22Rv1 (cell line): ENCODE measurements around the gene CAPN15.

ENCODE experiments used
- H3K27ac ChIP-seq: fragments of 450-650 bp; 2 replicates; pipeline ENCODE4 v1.5.1; 2017
- ZFX ChIP-seq: fragments of 450-650 bp; IDR thresholded peaks from 2 replicates; pipeline ENCODE4 v1.6.1; 2017; ENCODE audit warnings: antibody characterized with exemption, borderline replicate concordance
- TF ChIP-seq, protein P1 (sequence below): fragments of 450-650 bp; IDR thresholded peaks from 2 replicates; pipeline ENCODE4 v1.5.1; 2017; ENCODE audit warnings: mild to moderate bottlenecking

Gene CAPN15

GRCh38 chr16:590815-591200 lies 63.3 kb downstream of the CAPN15 start:
- TF ChIP-seq, protein P1, sequence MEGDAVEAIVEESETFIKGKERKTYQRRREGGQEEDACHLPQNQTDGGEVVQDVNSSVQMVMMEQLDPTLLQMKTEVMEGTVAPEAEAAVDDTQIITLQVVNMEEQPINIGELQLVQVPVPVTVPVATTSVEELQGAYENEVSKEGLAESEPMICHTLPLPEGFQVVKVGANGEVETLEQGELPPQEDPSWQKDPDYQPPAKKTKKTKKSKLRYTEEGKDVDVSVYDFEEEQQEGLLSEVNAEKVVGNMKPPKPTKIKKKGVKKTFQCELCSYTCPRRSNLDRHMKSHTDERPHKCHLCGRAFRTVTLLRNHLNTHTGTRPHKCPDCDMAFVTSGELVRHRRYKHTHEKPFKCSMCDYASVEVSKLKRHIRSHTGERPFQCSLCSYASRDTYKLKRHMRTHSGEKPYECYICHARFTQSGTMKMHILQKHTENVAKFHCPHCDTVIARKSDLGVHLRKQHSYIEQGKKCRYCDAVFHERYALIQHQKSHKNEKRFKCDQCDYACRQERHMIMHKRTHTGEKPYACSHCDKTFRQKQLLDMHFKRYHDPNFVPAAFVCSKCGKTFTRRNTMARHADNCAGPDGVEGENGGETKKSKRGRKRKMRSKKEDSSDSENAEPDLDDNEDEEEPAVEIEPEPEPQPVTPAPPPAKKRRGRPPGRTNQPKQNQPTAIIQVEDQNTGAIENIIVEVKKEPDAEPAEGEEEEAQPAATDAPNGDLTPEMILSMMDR: no peak
- TF ChIP-seq ZFX: no peak

DNA sequence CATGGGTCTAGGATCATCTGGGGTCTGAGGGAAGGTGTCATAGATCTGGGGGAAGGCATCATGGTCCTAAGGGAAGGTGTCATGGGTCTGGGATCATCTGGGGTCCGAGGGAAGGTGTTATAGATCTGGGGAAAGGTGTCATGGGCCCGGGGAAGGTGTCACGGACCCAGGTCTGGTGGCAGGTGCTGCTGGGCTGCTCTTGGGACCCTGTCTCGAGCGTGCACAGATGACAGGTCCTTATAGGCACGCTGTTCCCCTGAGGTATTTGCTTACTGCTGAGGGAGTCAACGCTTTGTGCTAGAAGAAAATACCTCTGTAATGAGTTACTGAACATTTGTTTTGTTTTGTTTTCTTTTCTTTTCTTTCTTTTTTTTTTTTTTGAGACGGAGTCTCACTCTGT lies 63.7 kb downstream of the CAPN15 start:
- H3K27ac ChIP-seq: peak overlapping the region; percentile 99
- no peak for TF ChIP-seq ZFX
- TF ChIP-seq, protein P1: no peak

More at GRCh38 chr16:590815-591200, 63.3 kb downstream of the CAPN15 start:
- H3K27ac ChIP-seq: peak overlapping the region; percentile 99

DNA sequence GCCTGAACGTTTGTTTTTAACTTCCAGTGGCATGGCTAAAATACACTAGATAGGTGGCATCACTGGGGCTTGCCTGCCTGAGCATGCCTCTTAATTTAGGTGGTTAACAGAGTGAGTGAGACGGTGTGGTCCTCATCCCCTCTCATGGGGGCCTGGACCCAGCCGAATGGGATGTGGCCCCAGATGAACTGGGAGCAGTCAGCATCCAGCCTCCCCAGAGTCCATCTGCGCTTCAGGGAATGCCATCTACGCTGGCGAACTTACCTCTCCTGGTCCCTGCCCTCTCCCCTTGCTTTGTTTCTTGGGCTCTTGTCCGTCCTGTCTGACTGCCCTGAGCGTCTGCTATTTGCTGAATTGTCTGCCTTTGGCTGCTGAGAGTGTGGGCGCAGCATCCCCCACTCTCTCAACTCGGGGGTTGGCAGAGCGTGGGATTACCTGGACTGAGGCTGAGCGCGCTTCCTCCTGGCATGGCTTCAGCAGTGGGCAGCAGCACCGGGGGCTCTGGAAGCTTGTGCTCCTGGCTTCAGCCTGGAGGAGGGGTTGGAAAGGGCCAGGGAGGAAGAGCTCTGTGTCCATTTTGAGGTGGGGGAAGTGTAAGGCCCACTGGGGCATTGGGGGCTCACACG lies 64.5 kb downstream of the CAPN15 start:
- peak overlapping the region; percentile 99 for H3K27ac ChIP-seq
- TF ChIP-seq, protein P1: no peak
- no peak for TF ChIP-seq ZFX

DNA sequence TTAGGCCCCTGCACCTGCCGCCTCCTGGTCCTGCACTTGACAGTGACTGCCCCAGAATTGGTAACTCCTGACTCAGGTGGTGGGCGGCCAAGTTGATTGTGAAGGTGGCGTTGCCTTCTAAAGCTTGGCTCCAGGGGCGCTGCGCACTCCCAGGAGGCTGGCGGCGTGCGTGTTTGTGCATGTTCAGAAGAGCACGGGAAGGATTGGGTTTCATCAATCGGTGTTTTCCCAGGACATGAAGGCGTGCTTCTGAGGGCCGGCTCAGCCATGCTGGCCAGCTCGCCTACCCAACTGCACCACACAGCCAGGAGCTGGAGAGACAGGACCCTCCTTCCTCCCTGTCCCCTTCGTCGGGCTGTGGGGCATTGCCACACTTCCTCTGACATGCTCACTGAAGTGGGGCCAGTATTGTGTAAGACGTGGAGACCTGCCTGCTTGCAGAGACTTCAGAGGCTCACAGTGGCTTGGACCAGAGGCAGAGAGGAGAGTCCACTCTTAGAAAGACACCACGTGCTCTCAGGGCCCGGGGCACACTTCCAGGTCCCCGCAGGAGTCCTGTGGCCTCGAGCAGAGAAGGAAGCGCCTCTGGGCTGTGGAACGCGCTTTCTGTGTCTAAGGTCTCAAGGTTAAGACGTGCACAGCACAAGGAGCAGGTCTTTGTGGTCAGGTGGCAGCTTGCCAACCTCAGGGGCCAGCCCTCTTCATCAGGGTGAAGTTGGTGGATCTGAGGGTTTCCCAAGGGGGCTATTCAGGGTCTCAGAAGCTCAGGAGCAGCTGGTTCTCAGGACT lies 65.2 kb downstream of the CAPN15 start:
- peak overlapping the region; percentile 99 for H3K27ac ChIP-seq
- TF ChIP-seq, protein P1: no peak
- TF ChIP-seq ZFX: no peak

DNA sequence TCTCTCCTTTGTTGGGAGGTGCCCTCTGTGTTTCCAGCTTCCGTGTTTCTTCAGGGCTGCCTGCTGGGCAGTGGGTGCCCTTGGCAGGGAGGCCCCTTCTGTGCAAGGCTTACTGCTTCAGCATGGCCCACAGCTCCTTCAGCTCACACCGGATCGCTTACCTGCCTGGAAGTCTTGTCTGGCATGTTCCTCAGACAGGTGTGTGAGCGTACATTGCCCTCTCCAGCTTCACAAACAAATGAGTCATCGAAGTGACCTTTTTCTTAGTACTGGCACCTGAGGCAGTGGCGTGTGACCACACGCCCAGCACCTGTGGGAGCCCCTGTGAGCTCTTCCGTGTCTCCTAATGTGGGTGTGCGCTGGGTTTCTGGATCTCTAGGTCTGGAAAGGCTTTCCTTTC lies 65.9 kb downstream of the CAPN15 start:
- H3K27ac ChIP-seq: peak overlapping the region; percentile 99
- TF ChIP-seq ZFX: no peak
- TF ChIP-seq, protein P1: no peak

DNA sequence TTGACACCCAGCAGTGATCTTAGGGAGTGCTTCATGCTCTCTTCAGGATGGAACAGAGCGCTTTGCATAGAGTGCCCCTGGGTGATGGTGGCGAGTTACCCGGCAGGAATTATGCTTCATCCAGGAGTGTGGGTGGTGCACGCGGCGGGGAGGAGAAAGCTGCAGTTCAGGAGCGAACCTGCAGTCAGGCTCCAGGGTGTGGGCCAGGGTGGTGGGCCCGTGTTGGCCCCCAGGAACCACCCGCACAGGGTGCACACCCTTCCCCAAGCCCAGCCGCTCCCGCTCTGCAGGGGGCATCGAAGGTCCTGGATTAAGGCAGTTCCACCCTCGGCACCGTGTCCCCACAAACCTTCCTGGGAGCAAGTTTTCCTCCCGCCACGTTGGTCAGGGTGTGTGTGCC lies 66.3 kb downstream of the CAPN15 start:
- no peak for TF ChIP-seq ZFX
- TF ChIP-seq, protein P1: no peak
- peak overlapping the region; percentile 99 for H3K27ac ChIP-seq

DNA sequence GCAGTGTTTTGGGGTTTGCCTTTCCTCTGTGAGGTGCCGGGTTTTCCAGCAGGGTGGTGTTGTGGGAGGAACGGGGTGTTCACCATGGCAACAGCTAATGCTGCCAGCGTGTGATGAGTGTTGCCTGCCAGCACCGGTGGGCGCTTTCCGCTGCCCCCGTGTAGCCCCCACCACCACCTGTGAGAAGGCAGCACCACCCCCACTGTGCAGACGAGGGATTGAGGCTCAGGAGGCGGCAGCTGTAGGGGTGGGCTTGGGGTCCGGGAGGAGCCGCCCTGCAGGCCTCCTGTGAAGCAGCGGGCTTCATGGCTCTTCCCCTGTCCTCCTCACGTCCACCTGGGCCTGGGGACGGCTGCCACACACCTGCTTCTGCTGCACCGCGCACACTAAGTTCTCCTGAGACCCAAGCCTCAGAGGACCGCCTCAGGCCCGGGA lies 67.6 kb downstream of the CAPN15 start:
- peak overlapping the region; percentile 99; the same call in 1 of the 2 replicates for H3K27ac ChIP-seq
- no peak for TF ChIP-seq ZFX
- TF ChIP-seq, protein P1: no peak
